ENCODE data around the gene WRAP53.

WRAP53 gene

DNA sequence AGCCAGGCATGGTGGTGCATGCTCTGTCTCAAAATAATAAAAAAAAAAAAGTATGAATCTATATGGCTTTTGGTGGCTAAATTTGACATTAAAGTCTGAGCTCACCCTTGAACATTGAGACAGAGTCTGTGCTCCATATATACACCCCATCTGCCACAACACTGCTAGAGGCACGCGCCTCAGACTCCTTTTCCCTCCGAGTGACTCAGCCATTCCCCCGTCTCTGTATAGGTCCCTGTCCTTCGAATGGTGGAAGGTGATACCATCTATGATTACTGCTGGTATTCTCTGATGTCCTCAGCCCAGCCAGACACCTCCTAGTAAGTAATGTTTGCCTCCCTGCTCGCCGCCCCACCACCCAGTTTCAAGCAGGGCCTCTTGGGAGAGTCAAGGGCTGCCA lies 12.2 kb downstream of the WRAP53 start:
- Mint-ChIP-seq H3K4me3 (no peak overlapping the region), H3K36me3 (peaks cover 31% of the 10 kb centered on the region)

DNA sequence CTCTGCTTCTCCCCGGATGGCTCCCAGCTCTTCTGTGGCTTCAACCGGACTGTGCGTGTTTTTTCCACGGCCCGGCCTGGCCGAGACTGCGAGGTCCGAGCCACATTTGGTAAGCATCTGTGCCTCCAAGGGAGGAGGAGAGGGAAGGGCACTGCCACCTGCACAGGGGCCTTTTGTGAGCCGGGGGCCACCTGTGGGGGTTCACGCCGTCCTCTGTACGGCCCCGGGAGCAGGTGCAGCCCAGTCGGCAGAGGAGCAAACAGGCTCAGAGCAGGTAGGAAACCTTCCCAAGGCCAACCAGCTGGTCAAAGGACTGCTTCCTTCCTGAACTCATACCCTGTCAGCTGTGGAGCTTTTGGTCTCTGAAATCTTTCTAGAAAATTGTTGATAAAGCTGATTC lies 13.4 kb downstream of the WRAP53 start:
- Mint-ChIP-seq H3K27ac (no peak overlapping the region), H3K9me3 (ENCODE audit: low read depth) (no peaks in the 10 kb centered on the region), H3K4me3 (no peak overlapping the region), H3K27me3 (peaks cover 14% of the 10 kb centered on the region), H3K36me3 (peaks cover 22% of the 10 kb centered on the region), H3K4me1 (ENCODE audit: low read depth) (peaks cover 13% of the 10 kb centered on the region)

More for the DNA sequence above, 12.2 kb downstream of the WRAP53 start:
- H3K27ac Mint-ChIP-seq: no peak overlapping the region
- peaks cover 8% of the 10 kb centered on the region for H3K4me1 Mint-ChIP-seq (ENCODE audit: low read depth)
- peaks cover 8% of the 10 kb centered on the region for H3K27me3 Mint-ChIP-seq
- H3K9me3 Mint-ChIP-seq (ENCODE audit: low read depth): no peaks in the 10 kb centered on the region

DNA sequence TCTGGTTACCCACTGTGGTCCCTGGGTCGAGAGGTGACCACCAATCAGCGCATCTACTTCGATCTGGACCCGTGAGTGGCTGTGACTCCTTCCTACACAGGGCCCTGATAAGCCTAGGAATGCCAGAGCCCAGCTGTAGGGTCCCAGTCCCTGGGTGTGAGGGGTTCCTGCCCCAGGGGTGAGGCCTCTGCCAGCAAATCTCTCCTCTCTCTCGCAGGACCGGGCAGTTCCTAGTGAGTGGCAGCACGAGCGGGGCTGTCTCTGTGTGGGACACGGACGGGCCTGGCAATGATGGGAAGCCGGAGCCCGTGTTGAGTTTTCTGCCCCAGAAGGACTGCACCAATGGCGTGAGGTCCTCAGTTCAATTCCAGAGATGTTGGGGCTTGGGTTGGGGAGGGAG lies 14.5 kb downstream of the WRAP53 start:
- Mint-ChIP-seq H3K9me3 (ENCODE audit: low read depth) (no peaks in the 10 kb centered on the region), H3K4me1 (ENCODE audit: low read depth) (peaks cover 13% of the 10 kb centered on the region), H3K27ac (no peak overlapping the region), H3K4me3 (no peak overlapping the region), H3K36me3 (peaks cover 19% of the 10 kb centered on the region), H3K27me3 (peaks cover 16% of the 10 kb centered on the region)

DNA sequence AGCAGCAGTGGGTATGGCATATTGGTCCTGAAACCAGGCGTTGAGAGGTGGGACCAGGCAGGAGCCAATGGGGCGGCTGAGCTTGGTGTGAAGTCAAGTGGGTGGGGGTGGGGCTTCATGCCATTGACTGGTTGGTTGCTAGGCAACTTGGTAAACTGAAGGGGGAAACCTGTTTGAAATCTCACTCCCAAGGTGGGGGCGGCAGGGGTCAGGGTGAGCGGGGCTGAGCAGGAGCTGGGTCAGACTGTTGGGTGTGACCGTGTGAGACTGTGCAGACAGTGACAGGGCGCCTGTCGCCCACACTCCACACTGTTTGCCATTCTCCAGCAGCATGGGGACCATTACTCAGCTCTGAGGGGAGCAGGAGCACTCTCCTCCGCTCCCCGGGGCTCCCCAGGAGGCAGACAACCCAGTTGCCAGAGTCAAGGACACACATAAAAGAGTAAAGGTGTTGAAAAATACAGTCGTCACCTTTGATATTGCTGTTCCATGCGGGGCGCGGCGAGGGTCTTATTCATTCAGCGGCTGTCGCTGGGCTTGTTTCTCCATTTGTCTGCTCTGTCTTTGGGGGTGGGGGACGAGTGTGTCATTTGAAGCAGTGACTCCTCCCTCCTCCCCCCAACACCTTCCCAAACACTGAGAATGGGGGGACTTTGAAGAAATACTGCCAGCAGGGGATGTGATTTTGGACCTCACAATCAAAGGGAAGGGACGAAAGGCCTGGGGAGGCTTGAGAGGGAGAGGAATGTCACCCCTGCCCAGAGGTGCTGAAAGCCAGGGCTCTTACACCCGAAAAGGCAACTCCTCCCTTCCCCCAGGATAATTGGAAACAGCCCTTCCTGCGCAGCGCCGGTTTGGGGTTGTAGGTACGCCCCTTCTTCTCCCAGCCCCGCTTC lies 15.6 kb downstream of the WRAP53 start:
- H3K4me1 Mint-ChIP-seq (ENCODE audit: low read depth): peaks cover 13% of the 10 kb centered on the region
- H3K27me3 Mint-ChIP-seq: peaks cover 16% of the 10 kb centered on the region
- no peaks in the 10 kb centered on the region for H3K9me3 Mint-ChIP-seq (ENCODE audit: low read depth)
- peaks cover 15% of the 10 kb centered on the region for H3K36me3 Mint-ChIP-seq
- H3K4me3 Mint-ChIP-seq: peak overlapping the region; percentile 83
- no peak overlapping the region for H3K27ac Mint-ChIP-seq

DNA sequence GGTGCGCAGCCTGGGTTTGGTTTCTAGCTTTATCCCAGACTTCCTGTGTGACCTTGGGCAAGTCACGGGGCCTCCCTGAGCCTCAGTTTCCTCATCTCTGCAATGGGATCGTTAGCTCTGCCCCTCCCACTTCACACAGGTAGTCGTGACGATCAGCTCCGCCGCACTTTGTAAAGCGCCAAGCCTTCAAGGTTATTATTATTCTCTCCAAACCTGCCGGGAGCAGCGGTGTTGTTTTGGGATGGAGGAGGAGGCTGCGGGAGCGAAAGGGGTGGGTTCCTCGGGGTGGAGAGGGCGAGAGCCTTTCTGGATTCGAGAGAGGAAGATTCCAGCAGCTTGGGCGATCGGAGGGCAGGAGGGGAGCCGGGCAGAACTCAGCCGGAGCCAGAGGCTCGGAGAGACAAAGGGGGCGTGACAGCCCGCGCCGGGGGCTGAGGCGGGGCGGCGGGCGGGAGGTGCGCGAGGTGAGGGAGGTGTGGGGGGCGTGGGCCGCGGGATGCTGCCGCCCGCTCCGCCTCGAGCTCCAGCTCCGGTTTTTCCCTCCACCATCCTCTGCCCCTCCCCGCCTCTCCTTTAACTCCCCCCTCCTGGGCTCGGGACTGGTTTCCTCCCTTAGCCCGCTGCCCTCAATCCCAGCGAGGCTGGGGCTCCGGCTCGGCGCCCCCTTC lies 16.5 kb downstream of the WRAP53 start, which contains the start of gene EFNB3:
EFNB3 (plus strand) TSS at position 602 of the 668 bp plus-strand sequence. CDS start 397 bp downstream, outside the sequence.
- H3K27me3 Mint-ChIP-seq: peaks cover 16% of the 10 kb centered on the region
- peak within 1 kb of the TSS; percentile 83 for H3K4me3 Mint-ChIP-seq
- H3K36me3 Mint-ChIP-seq: peaks cover 15% of the 10 kb centered on the region
- peaks cover 13% of the 10 kb centered on the region for H3K4me1 Mint-ChIP-seq (ENCODE audit: low read depth)
- H3K27ac Mint-ChIP-seq: no peak within 1 kb of the TSS
- no peaks in the 10 kb centered on the region for H3K9me3 Mint-ChIP-seq (ENCODE audit: low read depth)

DNA sequence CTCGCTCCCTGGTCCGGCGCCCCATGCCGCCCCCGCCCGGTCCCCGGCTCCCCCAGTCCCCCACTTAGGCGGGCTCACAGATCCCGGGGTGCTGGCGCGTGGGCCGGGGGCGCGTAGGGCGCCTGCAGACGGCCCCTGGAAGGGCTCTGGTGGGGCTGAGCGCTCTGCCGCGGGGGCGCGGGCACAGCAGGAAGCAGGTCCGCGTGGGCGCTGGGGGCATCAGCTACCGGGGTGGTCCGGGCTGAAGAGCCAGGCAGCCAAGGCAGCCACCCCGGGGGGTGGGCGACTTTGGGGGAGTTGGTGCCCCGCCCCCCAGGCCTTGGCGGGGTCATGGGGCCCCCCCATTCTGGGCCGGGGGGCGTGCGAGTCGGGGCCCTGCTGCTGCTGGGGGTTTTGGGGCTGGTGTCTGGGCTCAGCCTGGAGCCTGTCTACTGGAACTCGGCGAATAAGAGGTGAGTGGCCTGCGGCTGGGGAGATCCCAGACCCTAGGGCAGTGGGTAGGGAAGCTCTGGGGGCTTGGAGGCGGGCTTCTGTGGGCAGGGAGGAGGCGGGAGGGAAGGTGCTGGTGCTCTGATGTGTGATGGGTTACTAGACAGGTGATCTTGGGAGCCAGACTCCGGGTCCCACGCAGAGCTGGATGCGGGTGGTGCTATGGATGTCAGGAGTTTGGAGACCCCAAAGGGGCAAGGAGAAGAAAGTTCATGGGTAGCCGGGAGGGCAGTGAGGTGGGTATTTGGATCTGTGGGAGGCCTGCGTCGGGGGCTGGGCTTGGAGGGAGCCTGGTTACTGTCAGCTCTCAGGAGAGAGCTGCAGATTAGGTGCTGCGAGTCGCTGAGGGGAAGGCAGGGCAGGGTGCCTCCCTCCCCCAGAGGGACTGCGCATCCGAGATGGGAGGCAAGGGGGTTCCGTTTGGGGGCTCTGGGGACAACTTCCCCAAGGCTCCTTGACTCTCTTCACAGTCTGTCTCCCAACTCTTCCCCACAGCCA lies 17.3 kb downstream of the WRAP53 start:
- no peaks in the 10 kb centered on the region for H3K9me3 Mint-ChIP-seq (ENCODE audit: low read depth)
- H3K4me3 Mint-ChIP-seq: peak overlapping the region; percentile 73
- peaks cover 16% of the 10 kb centered on the region for H3K27me3 Mint-ChIP-seq
- H3K4me1 Mint-ChIP-seq (ENCODE audit: low read depth): peaks cover 20% of the 10 kb centered on the region
- H3K36me3 Mint-ChIP-seq: peaks cover 13% of the 10 kb centered on the region
- H3K27ac Mint-ChIP-seq: no peak overlapping the region

DNA sequence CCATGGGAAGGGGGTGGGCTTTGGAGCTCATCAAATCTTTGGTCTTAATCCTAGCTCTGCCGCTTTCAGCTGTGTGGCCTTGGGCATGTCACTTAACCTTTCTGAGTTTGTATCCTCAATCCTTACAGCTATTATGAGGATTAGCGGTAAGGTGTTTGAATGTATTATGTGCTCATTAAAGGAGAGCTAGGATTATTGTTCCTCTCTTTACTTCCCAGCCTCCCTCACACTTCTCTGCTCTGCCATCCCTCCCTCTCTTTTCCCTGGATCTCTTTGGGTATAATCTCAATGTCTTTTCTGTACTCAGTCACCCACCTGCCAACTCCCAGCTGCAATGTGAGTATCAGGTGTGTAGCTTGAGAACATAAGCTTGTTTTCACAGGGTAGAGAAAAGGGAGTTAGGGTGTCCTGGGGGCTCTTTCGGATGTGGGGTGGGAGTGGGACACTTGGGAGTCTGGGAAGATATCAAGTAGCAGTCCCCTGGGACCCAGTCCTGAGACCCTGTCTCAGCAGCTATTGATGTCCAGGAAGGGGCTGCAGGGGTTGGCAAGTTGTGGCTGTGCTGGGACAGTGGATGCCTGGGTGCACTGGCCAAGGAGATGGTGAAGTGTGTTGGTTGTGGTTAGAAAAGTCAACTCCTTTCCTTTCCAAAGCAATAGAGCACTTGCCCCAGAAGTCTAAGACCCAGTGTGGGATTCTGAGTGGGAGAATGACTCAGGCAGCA lies 18.5 kb downstream of the WRAP53 start:
- H3K27ac Mint-ChIP-seq: no peak overlapping the region
- no peaks in the 10 kb centered on the region for H3K9me3 Mint-ChIP-seq (ENCODE audit: low read depth)
- H3K27me3 Mint-ChIP-seq: peaks cover 20% of the 10 kb centered on the region
- peaks cover 26% of the 10 kb centered on the region for H3K4me1 Mint-ChIP-seq (ENCODE audit: low read depth)
- peak overlapping the region; percentile 54 for H3K4me3 Mint-ChIP-seq
- peaks cover 11% of the 10 kb centered on the region for H3K36me3 Mint-ChIP-seq

DNA sequence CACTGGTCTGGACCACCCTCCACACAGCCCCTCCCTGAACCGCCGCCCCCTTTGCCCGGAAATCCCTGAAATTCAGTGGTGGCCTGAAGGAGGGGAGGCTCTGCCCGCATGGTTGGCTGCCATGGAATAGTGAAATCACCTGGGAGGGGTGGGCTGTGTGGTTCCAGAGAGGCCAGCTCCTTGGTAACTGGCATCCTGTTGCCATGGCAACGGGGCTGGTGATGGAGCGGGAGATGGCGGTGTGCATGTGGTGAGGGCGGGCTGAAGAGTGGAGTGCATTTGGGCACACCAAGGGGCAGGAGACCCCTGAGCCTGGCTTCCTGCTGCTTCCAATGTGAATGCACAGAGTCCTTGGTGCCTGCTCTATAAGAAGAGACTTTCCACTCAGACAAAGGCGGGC lies 19.2 kb downstream of the WRAP53 start:
- Mint-ChIP-seq H3K4me1 (ENCODE audit: low read depth) (peaks cover 28% of the 10 kb centered on the region), H3K9me3 (ENCODE audit: low read depth) (no peaks in the 10 kb centered on the region), H3K4me3 (no peak overlapping the region), H3K36me3 (peaks cover 6% of the 10 kb centered on the region), H3K27ac (no peak overlapping the region), H3K27me3 (peaks cover 20% of the 10 kb centered on the region)

DNA sequence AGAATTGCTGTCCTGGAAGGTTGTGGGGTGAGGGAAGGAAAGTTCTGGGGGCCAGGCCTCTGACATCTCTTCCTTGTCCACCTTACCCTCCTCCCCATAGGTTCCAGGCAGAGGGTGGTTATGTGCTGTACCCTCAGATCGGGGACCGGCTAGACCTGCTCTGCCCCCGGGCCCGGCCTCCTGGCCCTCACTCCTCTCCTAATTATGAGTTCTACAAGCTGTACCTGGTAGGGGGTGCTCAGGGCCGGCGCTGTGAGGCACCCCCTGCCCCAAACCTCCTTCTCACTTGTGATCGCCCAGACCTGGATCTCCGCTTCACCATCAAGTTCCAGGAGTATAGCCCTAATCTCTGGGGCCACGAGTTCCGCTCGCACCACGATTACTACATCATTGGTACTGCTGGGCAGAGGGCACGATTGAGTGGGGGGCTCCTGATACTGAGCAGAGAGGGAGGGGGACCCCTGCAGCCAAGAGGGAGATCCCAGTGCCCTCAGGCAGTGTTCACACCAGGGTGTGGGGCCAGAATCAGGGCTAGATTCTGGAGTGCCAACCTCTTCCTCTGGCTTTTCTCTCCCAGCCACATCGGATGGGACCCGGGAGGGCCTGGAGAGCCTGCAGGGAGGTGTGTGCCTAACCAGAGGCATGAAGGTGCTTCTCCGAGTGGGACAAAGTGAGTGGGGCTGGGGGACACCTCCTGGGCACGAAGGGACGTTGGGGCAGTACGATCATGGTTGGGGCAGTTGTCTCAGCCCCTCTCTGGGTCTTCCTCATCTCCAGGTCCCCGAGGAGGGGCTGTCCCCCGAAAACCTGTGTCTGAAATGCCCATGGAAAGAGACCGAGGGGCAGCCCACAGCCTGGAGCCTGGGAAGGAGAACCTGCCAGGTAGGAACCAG lies 19.8 kb downstream of the WRAP53 start:
- peaks cover 28% of the 10 kb centered on the region for H3K4me1 Mint-ChIP-seq (ENCODE audit: low read depth)
- no peaks in the 10 kb centered on the region for H3K9me3 Mint-ChIP-seq (ENCODE audit: low read depth)
- peaks cover 3% of the 10 kb centered on the region for H3K36me3 Mint-ChIP-seq
- H3K27me3 Mint-ChIP-seq: peaks cover 23% of the 10 kb centered on the region
- no peak overlapping the region for H3K4me3 Mint-ChIP-seq
- no peak overlapping the region for H3K27ac Mint-ChIP-seq

DNA sequence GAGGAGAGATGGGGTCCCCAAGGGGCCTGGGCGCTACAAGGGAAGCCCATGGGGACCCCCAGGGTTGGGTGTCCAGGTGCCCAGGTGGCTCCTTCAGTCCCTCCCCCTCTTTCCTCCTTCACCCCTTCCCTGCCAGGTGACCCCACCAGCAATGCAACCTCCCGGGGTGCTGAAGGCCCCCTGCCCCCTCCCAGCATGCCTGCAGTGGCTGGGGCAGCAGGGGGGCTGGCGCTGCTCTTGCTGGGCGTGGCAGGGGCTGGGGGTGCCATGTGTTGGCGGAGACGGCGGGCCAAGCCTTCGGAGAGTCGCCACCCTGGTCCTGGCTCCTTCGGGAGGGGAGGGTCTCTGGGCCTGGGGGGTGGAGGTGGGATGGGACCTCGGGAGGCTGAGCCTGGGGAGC lies 20.8 kb downstream of the WRAP53 start:
- no peak overlapping the region for H3K27ac Mint-ChIP-seq
- peaks cover 26% of the 10 kb centered on the region for H3K27me3 Mint-ChIP-seq
- H3K9me3 Mint-ChIP-seq (ENCODE audit: low read depth): no peaks in the 10 kb centered on the region
- peaks cover 3% of the 10 kb centered on the region for H3K36me3 Mint-ChIP-seq
- H3K4me3 Mint-ChIP-seq: no peak overlapping the region
- peaks cover 28% of the 10 kb centered on the region for H3K4me1 Mint-ChIP-seq (ENCODE audit: low read depth)

DNA sequence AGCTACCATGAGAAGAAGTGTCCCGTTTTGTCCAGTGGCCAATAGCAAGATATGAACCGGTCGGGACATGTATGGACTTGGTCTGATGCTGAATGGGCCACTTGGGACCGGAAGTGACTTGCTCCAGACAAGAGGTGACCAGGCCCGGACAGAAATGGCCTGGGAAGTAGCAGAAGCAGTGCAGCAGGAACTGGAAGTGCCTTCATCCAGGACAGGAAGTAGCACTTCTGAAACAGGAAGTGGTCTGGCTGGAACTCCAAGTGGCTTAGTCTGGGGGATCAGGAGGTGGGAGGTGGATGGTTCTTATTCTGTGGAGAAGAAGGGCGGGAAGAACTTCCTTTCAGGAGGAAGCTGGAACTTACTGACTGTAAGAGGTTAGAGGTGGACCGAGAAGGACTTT lies 22.0 kb downstream of the WRAP53 start:
- Mint-ChIP-seq H3K27me3 (peaks cover 21% of the 10 kb centered on the region), H3K9me3 (ENCODE audit: low read depth) (no peaks in the 10 kb centered on the region), H3K4me1 (ENCODE audit: low read depth) (peaks cover 21% of the 10 kb centered on the region), H3K36me3 (peaks cover 3% of the 10 kb centered on the region), H3K4me3 (no peak overlapping the region), H3K27ac (no peak overlapping the region)

DNA sequence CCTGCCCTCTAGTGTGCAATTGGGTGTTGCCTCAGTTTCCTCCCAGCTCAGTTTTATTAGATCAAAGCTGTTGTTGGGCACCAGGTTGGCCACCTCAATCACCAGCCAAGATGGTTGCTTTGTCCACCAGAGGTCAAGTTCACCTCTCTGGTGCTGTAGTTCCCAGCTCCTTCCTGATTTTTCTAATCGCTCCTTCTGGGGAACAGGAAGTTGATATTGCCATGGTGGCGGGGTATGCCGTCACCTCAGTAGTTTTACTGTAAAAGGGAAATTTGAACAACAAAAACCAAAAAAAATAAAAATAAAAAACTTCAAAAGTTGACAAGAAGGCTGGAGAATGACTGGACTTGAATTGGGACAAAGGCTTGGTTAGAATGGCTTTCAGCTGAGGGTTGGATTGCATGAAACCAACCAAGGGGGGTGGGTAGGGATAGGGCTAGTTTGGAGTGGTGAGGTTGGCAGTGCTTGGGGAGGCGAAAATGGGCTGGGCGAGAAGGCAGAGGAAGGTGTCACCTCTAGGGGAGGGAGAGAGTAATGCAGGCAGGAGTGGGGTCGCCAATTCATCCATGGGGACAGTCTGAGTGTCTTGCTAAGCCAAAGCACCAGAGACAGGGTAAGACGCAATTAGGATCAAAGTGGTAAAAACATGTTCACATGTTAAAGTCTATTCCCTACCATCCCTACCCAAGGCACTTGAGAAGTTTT lies 22.9 kb downstream of the WRAP53 start:
- Mint-ChIP-seq H3K36me3 (peaks cover 3% of the 10 kb centered on the region), H3K4me3 (no peak overlapping the region), H3K4me1 (ENCODE audit: low read depth) (peaks cover 16% of the 10 kb centered on the region), H3K27me3 (peaks cover 21% of the 10 kb centered on the region), H3K27ac (no peak overlapping the region), H3K9me3 (ENCODE audit: low read depth) (no peaks in the 10 kb centered on the region)
